ENCODE results near the gene LNX1.

Gene LNX1

DNA sequence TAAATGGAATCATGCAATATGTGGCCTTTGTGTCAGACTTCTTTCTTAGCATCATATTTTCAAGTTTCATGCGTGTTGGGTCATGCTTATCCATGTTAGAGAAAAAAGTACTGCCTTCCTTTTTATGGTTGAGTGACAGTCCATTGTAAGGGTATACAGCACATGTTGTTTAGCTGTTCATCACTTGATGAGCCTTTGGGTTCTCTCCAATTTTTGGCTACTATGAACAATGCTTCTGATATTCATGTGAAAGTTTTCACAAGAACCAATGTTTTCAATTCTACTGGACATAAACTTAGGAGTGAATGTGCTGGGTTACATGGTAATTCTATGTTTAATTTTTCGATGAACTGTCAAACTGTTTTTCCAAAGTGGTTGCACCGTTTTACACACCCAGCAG is 28.1 kb upstream of the LNX1 start:
- Histone ChIP-seq H3K36me3 (ENCODE audit: control insufficient read depth, insufficient read depth, low read length) (no peaks in the 10 kb centered on the region), H3K27ac (ENCODE audit: low read depth, low read length) (no peak overlapping the region), H3K4me1 (ENCODE audit: control insufficient read depth, insufficient read depth, low read length) (no peaks in the 10 kb centered on the region), H3K9me3 (ENCODE audit: control insufficient read depth, insufficient read depth, low read depth, low read length) (no peaks in the 10 kb centered on the region), H3K27me3 (ENCODE audit: control insufficient read depth, insufficient read depth, low read length) (no peaks in the 10 kb centered on the region), H3K4me3 (ENCODE audit: low read depth, low read length) (no peak overlapping the region), H3K9ac (ENCODE audit: low read length) (no peak overlapping the region)

DNA sequence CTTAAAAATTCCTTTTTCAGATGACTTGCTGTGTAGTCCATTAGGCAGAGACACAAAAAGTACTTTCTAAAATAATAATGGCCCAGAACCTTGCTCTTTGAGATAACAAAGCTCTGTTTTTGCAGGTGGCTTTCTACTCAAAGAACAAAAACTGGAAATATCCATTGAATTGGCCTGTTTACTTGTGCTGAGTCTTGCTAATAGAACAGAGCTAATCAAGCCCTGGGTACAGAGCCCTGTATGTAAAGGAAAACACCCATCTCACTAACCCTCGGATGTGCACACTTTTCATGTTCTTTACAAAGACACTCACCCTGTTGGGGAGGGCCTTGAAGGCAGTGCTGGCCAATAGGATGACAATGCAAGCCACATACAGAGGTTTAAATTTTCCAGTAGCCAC is 27.0 kb upstream of the LNX1 start:
- H3K9ac ChIP-seq (ENCODE audit: low read length): no peak overlapping the region
- no peaks in the 10 kb centered on the region for H3K4me1 ChIP-seq (ENCODE audit: control insufficient read depth, insufficient read depth, low read length)
- no peaks in the 10 kb centered on the region for H3K9me3 ChIP-seq (ENCODE audit: control insufficient read depth, insufficient read depth, low read depth, low read length)
- no peaks in the 10 kb centered on the region for H3K36me3 ChIP-seq (ENCODE audit: control insufficient read depth, insufficient read depth, low read length)
- no peak overlapping the region for H3K4me3 ChIP-seq (ENCODE audit: low read depth, low read length)
- no peaks in the 10 kb centered on the region for H3K27me3 ChIP-seq (ENCODE audit: control insufficient read depth, insufficient read depth, low read length)
- H3K27ac ChIP-seq (ENCODE audit: low read depth, low read length): no peak overlapping the region

DNA sequence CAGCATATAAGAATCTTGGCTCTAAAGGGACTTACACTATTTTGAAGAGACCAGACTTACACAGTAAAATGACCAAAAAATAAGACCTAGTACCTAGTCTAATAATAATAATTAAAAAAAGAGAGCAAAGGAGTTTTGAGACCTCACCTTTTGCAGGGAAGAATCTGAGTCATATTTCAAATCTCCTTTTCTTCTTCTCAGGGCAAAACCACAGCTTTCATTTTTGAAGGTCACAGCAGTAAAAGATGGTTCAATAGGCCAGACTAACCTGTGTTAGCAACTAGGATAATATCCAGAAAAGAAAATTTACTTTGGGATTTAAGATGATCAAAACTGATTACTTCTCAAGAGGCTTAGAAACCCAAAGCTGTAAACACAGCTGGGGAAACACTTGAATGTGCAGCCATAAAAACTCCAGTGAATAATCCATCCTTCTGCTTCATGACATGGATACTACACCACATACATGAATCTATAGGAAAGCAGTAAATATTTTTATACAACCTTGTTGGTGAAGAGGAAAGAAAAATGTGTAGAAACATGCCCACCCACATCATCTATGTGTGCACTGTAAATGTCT is 25.9 kb upstream of the LNX1 start:
- H3K9me3 ChIP-seq (ENCODE audit: control insufficient read depth, insufficient read depth, low read depth, low read length): no peaks in the 10 kb centered on the region
- H3K4me3 ChIP-seq (ENCODE audit: low read depth, low read length): no peak overlapping the region
- no peaks in the 10 kb centered on the region for H3K27me3 ChIP-seq (ENCODE audit: control insufficient read depth, insufficient read depth, low read length)
- no peaks in the 10 kb centered on the region for H3K36me3 ChIP-seq (ENCODE audit: control insufficient read depth, insufficient read depth, low read length)
- H3K27ac ChIP-seq (ENCODE audit: low read depth, low read length): no peak overlapping the region
- no peak overlapping the region for H3K9ac ChIP-seq (ENCODE audit: low read length)
- no peaks in the 10 kb centered on the region for H3K4me1 ChIP-seq (ENCODE audit: control insufficient read depth, insufficient read depth, low read length)

DNA sequence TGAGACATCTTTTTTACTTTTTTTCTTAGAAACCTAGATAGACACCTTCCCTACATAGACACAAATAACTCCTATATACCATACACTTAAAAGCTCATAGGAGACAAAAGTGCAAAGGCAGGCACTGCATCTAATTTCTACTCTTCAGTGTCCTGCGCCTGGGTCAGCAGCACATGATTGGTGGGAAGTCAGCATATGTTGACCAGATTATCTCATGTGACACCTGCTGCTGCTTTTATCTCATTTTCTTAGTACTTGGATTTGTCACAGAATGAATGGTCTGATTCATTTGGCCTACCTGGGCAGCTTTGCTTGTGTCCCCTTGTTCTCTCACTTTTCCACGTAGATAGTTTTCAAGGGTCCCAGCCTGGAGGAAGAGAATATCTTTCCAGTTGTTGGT is 24.9 kb upstream of the LNX1 start:
- Histone ChIP-seq H3K36me3 (ENCODE audit: control insufficient read depth, insufficient read depth, low read length) (no peaks in the 10 kb centered on the region), H3K4me3 (ENCODE audit: low read depth, low read length) (no peak overlapping the region), H3K27me3 (ENCODE audit: control insufficient read depth, insufficient read depth, low read length) (no peaks in the 10 kb centered on the region), H3K4me1 (ENCODE audit: control insufficient read depth, insufficient read depth, low read length) (no peaks in the 10 kb centered on the region), H3K9me3 (ENCODE audit: control insufficient read depth, insufficient read depth, low read depth, low read length) (no peaks in the 10 kb centered on the region), H3K9ac (ENCODE audit: low read length) (no peak overlapping the region), H3K27ac (ENCODE audit: low read depth, low read length) (no peak overlapping the region)

DNA sequence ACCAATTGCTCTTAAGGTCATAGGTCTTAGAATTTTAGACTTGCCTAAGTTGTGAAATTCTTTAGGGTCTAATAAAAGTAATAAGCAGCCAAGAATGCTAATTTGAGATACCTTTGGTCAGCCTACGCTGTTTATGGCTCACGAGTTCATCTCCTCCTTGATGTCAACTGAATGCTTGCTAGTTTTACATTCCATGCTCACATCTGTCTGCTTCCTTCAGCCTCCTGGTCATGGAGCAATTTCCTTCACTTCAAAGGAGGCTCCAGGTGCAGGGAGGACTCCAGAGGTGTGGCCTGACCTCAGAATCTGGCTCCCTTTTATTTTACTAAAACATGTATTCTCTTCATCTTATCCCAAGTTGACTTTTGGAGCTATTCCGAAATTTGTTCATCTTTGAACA is 23.3 kb upstream of the LNX1 start:
- Histone ChIP-seq H3K4me1 (ENCODE audit: control insufficient read depth, insufficient read depth, low read length) (no peaks in the 10 kb centered on the region), H3K9me3 (ENCODE audit: control insufficient read depth, insufficient read depth, low read depth, low read length) (no peaks in the 10 kb centered on the region), H3K36me3 (ENCODE audit: control insufficient read depth, insufficient read depth, low read length) (no peaks in the 10 kb centered on the region), H3K27me3 (ENCODE audit: control insufficient read depth, insufficient read depth, low read length) (no peaks in the 10 kb centered on the region), H3K9ac (ENCODE audit: low read length) (no peak overlapping the region), H3K4me3 (ENCODE audit: low read depth, low read length) (no peak overlapping the region), H3K27ac (ENCODE audit: low read depth, low read length) (no peak overlapping the region)

GRCh38 chr4:53613428-53613827 is 22.1 kb upstream of the LNX1 start:
- no peaks in the 10 kb centered on the region for H3K27me3 ChIP-seq (ENCODE audit: control insufficient read depth, insufficient read depth, low read length)
- H3K36me3 ChIP-seq (ENCODE audit: control insufficient read depth, insufficient read depth, low read length): no peaks in the 10 kb centered on the region
- H3K9me3 ChIP-seq (ENCODE audit: control insufficient read depth, insufficient read depth, low read depth, low read length): no peaks in the 10 kb centered on the region
- H3K4me3 ChIP-seq (ENCODE audit: low read depth, low read length): no peak overlapping the region
- H3K4me1 ChIP-seq (ENCODE audit: control insufficient read depth, insufficient read depth, low read length): no peaks in the 10 kb centered on the region
- H3K27ac ChIP-seq (ENCODE audit: low read depth, low read length): no peak overlapping the region
- H3K9ac ChIP-seq (ENCODE audit: low read length): no peak overlapping the region

DNA sequence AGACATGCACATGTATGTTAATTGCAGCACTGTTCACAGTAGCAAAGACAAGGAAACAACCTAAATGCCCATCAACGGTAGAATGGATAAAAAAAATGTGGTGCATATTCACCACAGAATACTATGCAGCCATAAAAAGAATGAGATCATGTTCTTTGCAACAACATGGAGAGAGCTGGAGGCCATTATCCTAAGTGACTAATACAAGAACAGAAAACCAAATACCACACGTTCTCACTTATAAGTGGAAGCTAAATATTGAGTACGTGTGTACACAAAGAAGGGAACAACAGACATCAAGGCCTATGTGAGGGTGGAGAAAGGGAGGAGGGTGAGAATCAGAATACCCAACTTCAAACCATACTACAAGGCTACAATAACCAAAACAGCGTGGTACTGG is 17.4 kb upstream of the LNX1 start:
- H3K9me3 ChIP-seq (ENCODE audit: control insufficient read depth, insufficient read depth, low read depth, low read length): no peaks in the 10 kb centered on the region
- H3K4me3 ChIP-seq (ENCODE audit: low read depth, low read length): no peak overlapping the region
- H3K27me3 ChIP-seq (ENCODE audit: control insufficient read depth, insufficient read depth, low read length): no peaks in the 10 kb centered on the region
- H3K9ac ChIP-seq (ENCODE audit: low read length): no peak overlapping the region
- H3K36me3 ChIP-seq (ENCODE audit: control insufficient read depth, insufficient read depth, low read length): no peaks in the 10 kb centered on the region
- H3K4me1 ChIP-seq (ENCODE audit: control insufficient read depth, insufficient read depth, low read length): no peaks in the 10 kb centered on the region
- H3K27ac ChIP-seq (ENCODE audit: low read depth, low read length): no peak overlapping the region

GRCh38 chr4:53608242-53608641 is 17.0 kb upstream of the LNX1 start:
- Histone ChIP-seq H3K4me3 (ENCODE audit: low read depth, low read length) (no peak overlapping the region), H3K36me3 (ENCODE audit: control insufficient read depth, insufficient read depth, low read length) (no peaks in the 10 kb centered on the region), H3K9me3 (ENCODE audit: control insufficient read depth, insufficient read depth, low read depth, low read length) (no peaks in the 10 kb centered on the region), H3K4me1 (ENCODE audit: control insufficient read depth, insufficient read depth, low read length) (no peaks in the 10 kb centered on the region), H3K27me3 (ENCODE audit: control insufficient read depth, insufficient read depth, low read length) (no peaks in the 10 kb centered on the region), H3K9ac (ENCODE audit: low read length) (no peak overlapping the region), H3K27ac (ENCODE audit: low read depth, low read length) (no peak overlapping the region)

- H3K36me3 ChIP-seq (ENCODE audit: control insufficient read depth, insufficient read depth, low read length): no peaks in the 10 kb centered on the region
- H3K9ac ChIP-seq (ENCODE audit: low read length): no peak overlapping the region
- H3K4me3 ChIP-seq (ENCODE audit: low read depth, low read length): no peak overlapping the region
- H3K4me1 ChIP-seq (ENCODE audit: control insufficient read depth, insufficient read depth, low read length): no peaks in the 10 kb centered on the region
- no peaks in the 10 kb centered on the region for H3K27me3 ChIP-seq (ENCODE audit: control insufficient read depth, insufficient read depth, low read length)
- H3K27ac ChIP-seq (ENCODE audit: low read depth, low read length): no peak overlapping the region
- no peaks in the 10 kb centered on the region for H3K9me3 ChIP-seq (ENCODE audit: control insufficient read depth, insufficient read depth, low read depth, low read length)
Observed at GRCh38 chr4:53605783-53606182, 14.5 kb upstream of the LNX1 start.

DNA sequence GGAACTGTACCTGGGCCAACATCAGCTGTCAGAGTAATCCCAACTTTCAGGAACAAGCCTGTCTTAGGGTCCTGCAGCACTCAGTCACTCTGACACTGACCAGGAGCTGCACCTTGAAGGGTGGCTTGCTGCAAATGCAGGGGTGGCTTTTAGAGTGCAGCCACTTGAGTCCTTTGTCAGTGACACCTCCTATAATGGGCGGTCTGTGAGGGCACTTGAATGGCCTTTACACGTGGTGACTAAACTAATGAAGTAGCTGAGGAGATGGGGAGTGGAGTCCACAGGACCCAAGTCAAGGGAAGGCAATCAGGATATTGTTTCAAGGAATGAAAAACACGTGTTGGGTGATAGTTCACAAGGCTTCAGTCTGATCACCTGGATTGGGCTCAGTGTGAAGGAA is 11.1 kb upstream of the LNX1 start:
- Histone ChIP-seq H3K27me3 (ENCODE audit: control insufficient read depth, insufficient read depth, low read length) (no peaks in the 10 kb centered on the region), H3K9ac (ENCODE audit: low read length) (no peak overlapping the region), H3K36me3 (ENCODE audit: control insufficient read depth, insufficient read depth, low read length) (no peaks in the 10 kb centered on the region), H3K27ac (ENCODE audit: low read depth, low read length) (no peak overlapping the region), H3K4me3 (ENCODE audit: low read depth, low read length) (no peak overlapping the region), H3K9me3 (ENCODE audit: control insufficient read depth, insufficient read depth, low read depth, low read length) (no peaks in the 10 kb centered on the region), H3K4me1 (ENCODE audit: control insufficient read depth, insufficient read depth, low read length) (no peaks in the 10 kb centered on the region)

DNA sequence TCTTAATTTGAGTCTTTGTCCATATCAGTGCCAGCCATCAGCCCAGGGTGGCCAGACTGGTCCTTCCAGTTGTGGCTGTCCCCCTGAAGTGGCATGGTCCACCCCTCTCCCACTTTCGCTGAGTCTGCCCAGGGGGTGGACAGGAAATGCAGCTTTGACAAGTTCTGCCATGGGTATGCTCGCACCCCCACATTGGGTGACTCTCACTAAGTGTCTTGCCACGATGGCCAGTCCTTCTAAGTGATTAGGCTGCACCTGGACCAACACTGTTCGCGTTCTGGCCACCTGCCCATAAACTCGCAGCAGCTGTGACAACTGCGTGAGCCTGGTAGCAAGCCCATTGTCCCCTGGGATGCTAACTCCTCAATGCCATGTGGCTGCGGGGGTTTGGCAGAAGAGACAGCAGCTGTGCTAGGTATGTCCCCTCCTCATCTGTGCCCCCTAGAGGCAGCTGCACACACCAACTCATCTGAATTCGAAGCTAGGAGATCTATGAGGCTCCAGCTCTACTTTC is 10.0 kb upstream of the LNX1 start:
- H3K27me3 ChIP-seq (ENCODE audit: control insufficient read depth, insufficient read depth, low read length): no peaks in the 10 kb centered on the region
- no peaks in the 10 kb centered on the region; the same call in 1 of the 2 replicates for H3K4me1 ChIP-seq (ENCODE audit: control insufficient read depth, insufficient read depth, low read length)
- no peaks in the 10 kb centered on the region for H3K9me3 ChIP-seq (ENCODE audit: control insufficient read depth, insufficient read depth, low read depth, low read length)
- no peak overlapping the region for H3K9ac ChIP-seq (ENCODE audit: low read length)
- H3K36me3 ChIP-seq (ENCODE audit: control insufficient read depth, insufficient read depth, low read length): no peaks in the 10 kb centered on the region
- no peak overlapping the region for H3K4me3 ChIP-seq (ENCODE audit: low read depth, low read length)
- no peak overlapping the region for H3K27ac ChIP-seq (ENCODE audit: low read depth, low read length)

DNA sequence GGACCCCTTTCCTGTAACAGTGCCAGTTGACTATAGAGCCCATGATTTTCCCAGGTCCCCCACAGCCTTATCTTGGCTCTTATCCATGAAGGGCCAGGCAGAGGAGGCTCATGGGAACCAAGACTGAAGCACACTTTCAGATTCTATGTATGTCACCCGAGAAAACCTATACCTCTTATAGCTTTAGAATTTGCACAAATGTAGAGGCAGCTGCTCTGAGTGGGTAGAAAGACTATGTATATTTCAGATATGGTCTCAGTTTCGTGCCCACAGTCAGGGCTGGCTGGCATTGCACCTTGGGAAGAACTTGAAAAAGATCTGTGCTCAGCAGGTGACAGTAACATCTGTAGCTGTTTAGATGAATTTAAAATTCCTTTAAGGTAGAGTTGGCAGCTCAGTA is 8.3 kb upstream of the LNX1 start:
- Histone ChIP-seq H3K4me3 (ENCODE audit: low read depth, low read length) (no peak overlapping the region), H3K36me3 (ENCODE audit: control insufficient read depth, insufficient read depth, low read length) (no peaks in the 10 kb centered on the region), H3K9me3 (ENCODE audit: control insufficient read depth, insufficient read depth, low read depth, low read length) (no peaks in the 10 kb centered on the region), H3K27me3 (ENCODE audit: control insufficient read depth, insufficient read depth, low read length) (no peaks in the 10 kb centered on the region), H3K27ac (ENCODE audit: low read depth, low read length) (no peak overlapping the region), H3K9ac (ENCODE audit: low read length) (no peak overlapping the region), H3K4me1 (ENCODE audit: control insufficient read depth, insufficient read depth, low read length) (no peaks in the 10 kb centered on the region; the same call in 1 of the 2 replicates)
